Right renal cortex interstitium (tissue), 3 donors: Measurements from ENCODE around the gene SELENOM. TPM values are rescaled to one million over a fixed set of nuclear protein-coding genes. Genes with fewer than 3 reads are reported as not detected.

Experiments
- polyA plus RNA-seq, 3 donors: library from polyadenylated mRNA; unstranded; fragments of 120-200 nt; gene quantifications; one replicate each; pipeline ENCODE4 v1.2.1, GENCODE V29; 2013; ENCODE audit not compliant: insufficient read length in 3 of 3

The SELENOM gene
- polyA plus RNA-seq, 3 donors = 6.6 to 8.0 (median 7.6) TPM

Other genes starting within 250 kb of the SELENOM start
- 10 to 100 TPM; 33.1 to 35.0 (median 33.8) TPM for gene MORC2, start 138.8 kb downstream of the SELENOM start, polyA plus RNA-seq
- gene TUG1, start 138.3 kb downstream of the SELENOM start, polyA plus RNA-seq = 100 to 1,000 TPM; 202 to 232 (median 217) TPM
- 10 to 100 TPM; 26.2 to 31.6 (median 28.4) TPM for gene SMTN, start 26.2 kb downstream of the SELENOM start, polyA plus RNA-seq
- gene INPP5J, start 15.4 kb upstream of the SELENOM start, polyA plus RNA-seq = 1 to 10 TPM; 3.5 to 3.9 (median 3.9) TPM
- under 1 TPM; 0.10 to 0.24 (median 0.13) TPM for gene PLA2G3, start 32.9 kb upstream of the SELENOM start, polyA plus RNA-seq
- 10 to 100 TPM; 51.6 to 54.4 (median 54.3) TPM for gene RNF185, start 52.6 kb upstream of the SELENOM start, polyA plus RNA-seq
- 10 to 100 TPM; 48.5 to 50.8 (median 49.4) TPM for gene LIMK2, start 104.7 kb upstream of the SELENOM start, polyA plus RNA-seq
- gene PIK3IP1, start 184.9 kb upstream of the SELENOM start, polyA plus RNA-seq = 10 to 100 TPM; 12.1 to 14.8 (median 12.9) TPM
- gene PATZ1, start 238.8 kb upstream of the SELENOM start, polyA plus RNA-seq = 10 to 100 TPM; 68.4 to 72.1 (median 72.0) TPM